GM23338 (cell line): ENCODE data around the gene SLC45A1. TPM values are rescaled to one million over a fixed set of nuclear protein-coding genes. Genes with fewer than 3 reads are reported as not detected.

ENCODE experiments used
- ATAC-seq: fragments of 200-7000 bp; cut with Tn5 transposase; 3 replicates; pipeline ENCODE4 v1.9.1; 2020
- DNase-seq: peaks from one replicate; pipeline ENCODE4 v3.0.0-alpha.2; 2015; ENCODE audit warnings: low spot score
- H2AFZ ChIP-seq: fragments of 200-600 bp; sonication (generic); 2 replicates; pipeline ENCODE4 v1.8.0; 2016; ENCODE audit warnings: antibody characterized with exemption, mild to moderate bottlenecking, moderate library complexity
- H3F3A ChIP-seq: fragments of 200-600 bp; sonication (generic); replicated peaks from 2 replicates; pipeline ENCODE4 v1.8.0; 2017; ENCODE audit warnings: antibody characterized with exemption, mixed run types, low read depth
- H3K27ac ChIP-seq: fragments of 200-600 bp; sonication (generic); 2 replicates; pipeline ENCODE4 v1.6.1; 2016; ENCODE audit warnings: low read depth
- H3K27me3 ChIP-seq: fragments of 200-600 bp; sonication (generic); 2 replicates; pipeline ENCODE4 v1.8.0; 2016; ENCODE audit warnings: mild to moderate bottlenecking, mixed run types, moderate library complexity; ENCODE audit not compliant: insufficient read depth
- H3K36me3 ChIP-seq: fragments of 200-600 bp; sonication (generic); 2 replicates; pipeline ENCODE4 v1.8.0; 2016; ENCODE audit warnings: mild to moderate bottlenecking; ENCODE audit not compliant: insufficient read depth
- H3K4me1 ChIP-seq: fragments of 200-600 bp; sonication (generic); 2 replicates; pipeline ENCODE4 v1.8.0; 2016; ENCODE audit warnings: mild to moderate bottlenecking, moderate library complexity; ENCODE audit not compliant: insufficient read depth
- H3K4me2 ChIP-seq: fragments of 200-600 bp; sonication (generic); 2 replicates; pipeline ENCODE4 v1.7.1; 2017; ENCODE audit warnings: mixed run types
- H3K4me3 ChIP-seq: fragments of 200-600 bp; sonication (generic); 2 replicates; pipeline ENCODE4 v1.6.1; 2016; ENCODE audit warnings: mixed run types
- H3K79me2 ChIP-seq: fragments of 200-600 bp; sonication (generic); replicated peaks from 2 replicates; pipeline ENCODE4 v1.8.0; 2017; ENCODE audit warnings: mild to moderate bottlenecking; ENCODE audit not compliant: insufficient read depth
- H3K9me2 ChIP-seq: fragments of 200-600 bp; sonication (generic); 2 replicates; pipeline ENCODE4 v1.8.0; 2017; ENCODE audit not compliant: insufficient read depth
- H4K20me1 ChIP-seq: fragments of 200-600 bp; sonication (generic); replicated peaks from 2 replicates; pipeline ENCODE4 v1.8.0; 2017; ENCODE audit warnings: mild to moderate bottlenecking; ENCODE audit not compliant: insufficient read depth
- H3K27ac Mint-ChIP-seq: 2 replicates; pipeline ENCODE4 v1.8.0; 2020; ENCODE audit warnings: inconsistent platforms, mild to moderate bottlenecking, moderate library complexity, mixed read lengths
- H3K27me3 Mint-ChIP-seq: 3 replicates; pipeline ENCODE4 v1.8.0; 2022; ENCODE audit warnings: low read depth, mild to moderate bottlenecking, moderate library complexity, mixed read lengths, inconsistent platforms; ENCODE audit not compliant: insufficient read depth, poor library complexity
- H3K36me3 Mint-ChIP-seq: 3 replicates; pipeline ENCODE4 v1.8.0; 2021; ENCODE audit warnings: low read depth, mild to moderate bottlenecking, inconsistent platforms, moderate library complexity, mixed read lengths
- H3K4me1 Mint-ChIP-seq: 3 replicates; pipeline ENCODE4 v1.8.0; 2020; ENCODE audit warnings: mild to moderate bottlenecking, inconsistent platforms, mixed read lengths
- H3K4me3 Mint-ChIP-seq: 3 replicates; pipeline ENCODE4 v1.8.0; 2021; ENCODE audit warnings: moderate library complexity, mild to moderate bottlenecking, inconsistent platforms, mixed read lengths
- H3K9me3 Mint-ChIP-seq: 3 replicates; pipeline ENCODE4 v1.8.0; 2020; ENCODE audit warnings: moderate library complexity, mild to moderate bottlenecking, inconsistent platforms, mixed read lengths
- CTCF ChIP-seq, 2 experiments: fragments of 200-600 bp in 1 of 2; sonication (generic) in 1 of 2; conservative IDR thresholded peaks; 2 replicates each; pipeline versions ENCODE4 v1.5.1 to v1.6.1; 2016 to 2017; ENCODE audit warnings: antibody characterized with exemption in 2 of 2, low read depth in 2 of 2, mild to moderate bottlenecking in 2 of 2, moderate library complexity in 1 of 2
- ETS1 ChIP-seq: IDR thresholded peaks from 2 replicates; pipeline ENCODE4 v1.6.1; 2016; ENCODE audit warnings: antibody characterized with exemption
- EZH2 ChIP-seq: fragments of 200-600 bp; sonication (generic); IDR thresholded peaks from one replicate; pipeline ENCODE4 v1.8.0; 2017; ENCODE audit warnings: antibody characterized with exemption, mild to moderate bottlenecking, low read depth; ENCODE audit not compliant: unreplicated experiment
- NANOG ChIP-seq: IDR thresholded peaks from 2 replicates; pipeline ENCODE4 v1.6.1; 2016; ENCODE audit warnings: antibody characterized with exemption, borderline replicate concordance
- REST ChIP-seq: IDR thresholded peaks from one replicate; pipeline ENCODE4 v1.6.1; 2018; ENCODE audit warnings: antibody characterized with exemption; ENCODE audit not compliant: unreplicated experiment
- STAT1 ChIP-seq: IDR thresholded peaks from one replicate; pipeline ENCODE4 v1.6.1; 2016; ENCODE audit warnings: antibody characterized with exemption; ENCODE audit not compliant: unreplicated experiment
- ZNF114 ChIP-seq: fragments of 250-450 bp; sonication (Bioruptor Pico); IDR thresholded peaks from 2 replicates; pipeline ENCODE4 v1.5.0; 2020; ENCODE audit warnings: mild to moderate bottlenecking, moderate library complexity
- ZNF331 ChIP-seq: fragments of 250-450 bp; sonication (Bioruptor Pico); IDR thresholded peaks from 2 replicates; pipeline ENCODE4 v1.5.0; 2020; ENCODE audit warnings: low read depth, mild to moderate bottlenecking, moderate library complexity
- ZNF462 ChIP-seq: fragments of 250-450 bp; sonication (Bioruptor Pico); IDR thresholded peaks from 2 replicates; pipeline ENCODE4 v1.5.0; 2020; ENCODE audit warnings: mild to moderate bottlenecking, moderate library complexity
- polyA plus RNA-seq: library from polyadenylated mRNA; unstranded; fragments of >200 nt; fragmentation: Nextera tagmentation; extraction: Ambion mirVana; gene quantifications from 2 replicates; pipeline ENCODE4 v1.2.1, GENCODE V29; 2016
- total RNA-seq: library from RNA; depleted of rRNA; stranded (reverse); fragments of >200 nt; shearing (Covaris generic); gene quantifications from 2 replicates; pipeline ENCODE4 v1.2.3, GENCODE V29; 2014

SLC45A1 gene
- total and polyA plus RNA-seq, 2 experiments from 2014 or later = 1.3 to 2.3 TPM

GRCh38 chr1:8273036-8273435 is 44.9 kb upstream of the SLC45A1 start:
- no peaks in the 10 kb centered on the region for H4K20me1 ChIP-seq
- no peak overlapping the region for H3K4me2 ChIP-seq
- no peak overlapping the region for H3K27ac Mint-ChIP-seq
- H3K4me3 Mint-ChIP-seq = no peak overlapping the region
- H3K4me1 Mint-ChIP-seq = peaks cover 13% of the 10 kb centered on the region
- ATAC-seq (no peak), DNase-seq (no peak)
- TF ChIP-seq CTCF (conservative IDR thresholded peaks at IDR 0.05; ENCODE audit: low read depth in 2 of 2) (no peak), ZNF114 (CRISPR knock-in tag) (no peak), ZNF462 (CRISPR knock-in tag) (no peak), STAT1 (no peak), EZH2 (no peak), REST (no peak), ZNF331 (no peak), NANOG (no peak), ETS1 (no peak)
- no peaks in the 10 kb centered on the region for H3K27me3 ChIP-seq
- H3K27ac ChIP-seq = no peak overlapping the region
- H3K4me3 ChIP-seq = no peak overlapping the region
- peaks cover 17% of the 10 kb centered on the region for H3K27me3 Mint-ChIP-seq
- H3K9me3 Mint-ChIP-seq = peaks cover 2% of the 10 kb centered on the region
- peaks cover 10% of the 10 kb centered on the region for H3K4me1 ChIP-seq
- H3K36me3 Mint-ChIP-seq = peaks cover 5% of the 10 kb centered on the region; the same call in 2 of the 3 replicates
- H3F3A ChIP-seq = no peaks in the 10 kb centered on the region
- no peaks in the 10 kb centered on the region for H3K79me2 ChIP-seq
- no peak overlapping the region for H2AFZ ChIP-seq
- H3K36me3 ChIP-seq = no peaks in the 10 kb centered on the region
- H3K9me2 ChIP-seq = no peaks in the 10 kb centered on the region
